HCT116 (cell line): ENCODE results near the gene TBL1X. TPM values are rescaled to one million over a fixed set of nuclear protein-coding genes. Genes with fewer than 3 reads are reported as not detected.

Experiments used
- ATAC-seq: fragments of 200-7000 bp; cut with Tn5 transposase; 2 replicates; pipeline ENCODE4 v1.9.1; 2020; ENCODE audit warnings: mild to moderate bottlenecking, moderate library complexity
- BruUV-seq: library from RNA; stranded (reverse); fragments of 400-500 nt; replicated peaks from 2 replicates; lab custom pipeline; 2021; lab: Mats Ljungman, UMichigan
- CTCF ChIA-PET: fragments of 300-600 bp; sonication (Branson Sonifier 250); formaldehyde crosslinking; loops from one replicate; lab custom pipeline; 2021; ENCODE audit warnings: antibody characterized with exemption; lab: Charles Lee
- POLR2A ChIA-PET: fragments of 300-600, 350-600 bp; sonication (Branson Sonifier 250); formaldehyde crosslinking; loops from one replicate; lab custom pipeline; 2021; ENCODE audit warnings: antibody characterized with exemption; lab: Charles Lee
- RAD21 ChIA-PET, 2 experiments: fragments of 300-600 bp; sonication (Branson Sonifier 250); formaldehyde crosslinking; loops; one replicate each; lab custom pipeline; 2023; ENCODE audit warnings: low total read pairs in 2 of 2; ENCODE audit not compliant: uncharacterized antibody in 2 of 2, unreplicated experiment in 2 of 2, low non-redundant PET in 1 of 2; lab: Charles Lee
- DNase-seq: peaks from one replicate; pipeline ENCODE4 v3.0.0-alpha.2; 2010; ENCODE audit warnings: low read depth, low spot score
- H2AFZ ChIP-seq: fragments of 200-600 bp; shearing (Covaris generic), sonication (generic); 2 replicates; pipeline ENCODE4 v1.6.1; 2017; ENCODE audit warnings: low read depth, mixed run types, mixed read lengths, antibody characterized with exemption, low read length; ENCODE audit not compliant: poor library complexity, severe bottlenecking
- H3K27ac ChIP-seq: 2 replicates; pipeline ENCODE4 v1.5.1; 2012; ENCODE audit warnings: low read depth, low read length
- H3K27me3 ChIP-seq: fragments of 200-600 bp; sonication (generic); 2 replicates; pipeline ENCODE4 v1.6.1; 2016; ENCODE audit warnings: mixed run types, low read length, mixed read lengths; ENCODE audit not compliant: insufficient read depth
- H3K36me3 ChIP-seq, 2 experiments: fragments of 200-500 bp in 1 of 2; fragments of 200-600 bp in 1 of 2; sonication (Bioruptor generic) in 1 of 2; sonication (generic) in 1 of 2; 2 replicates each; pipeline versions ENCODE4 v1.5.1 to v1.6.1; 2014 to 2016; ENCODE audit warnings: low read length in 2 of 2, inconsistent platforms in 1 of 2, mixed read lengths in 1 of 2, mixed run types in 1 of 2; ENCODE audit not compliant: insufficient read depth in 2 of 2, control insufficient read depth in 1 of 2
- H3K4me1 ChIP-seq, 2 experiments: fragments of 200-600 bp in 1 of 2; sonication (generic) in 1 of 2; 2 replicates each; pipeline versions ENCODE4 v1.5.1 to v1.6.1; 2012 to 2017; ENCODE audit warnings: low read length in 2 of 2, inconsistent platforms in 1 of 2, mild to moderate bottlenecking in 1 of 2, mixed read lengths in 1 of 2, mixed run types in 1 of 2, moderate library complexity in 1 of 2; ENCODE audit not compliant: insufficient read depth in 2 of 2, control insufficient read depth in 1 of 2
- H3K4me2 ChIP-seq: fragments of 200-600 bp; sonication (generic); 2 replicates; pipeline ENCODE4 v1.6.1; 2017; ENCODE audit warnings: mixed run types, low read length, mixed read lengths
- H3K4me3 ChIP-seq, 2 experiments: fragments of 200-600 bp in 1 of 2; sonication (generic) in 1 of 2; replicated peaks in 1 of 2; 2 replicates each; pipeline ENCODE4 v1.5.1; 2011 to 2016; ENCODE audit warnings: low read length in 2 of 2, control low read depth in 1 of 2, low read depth in 1 of 2, mild to moderate bottlenecking in 1 of 2, mixed read lengths in 1 of 2, mixed run types in 1 of 2
- H3K79me2 ChIP-seq: fragments of 200-600 bp; sonication (generic); 2 replicates; pipeline ENCODE4 v1.6.1; 2017; ENCODE audit warnings: mild to moderate bottlenecking, mixed run types, low read length, moderate library complexity, mixed read lengths; ENCODE audit not compliant: insufficient read depth
- H3K9ac ChIP-seq: fragments of 200-600 bp; sonication (generic); 2 replicates; pipeline ENCODE4 v1.6.1; 2016; ENCODE audit warnings: low read length, mixed read lengths
- H3K9me2 ChIP-seq: fragments of 200-600 bp; sonication (generic), shearing (Covaris generic); 2 replicates; pipeline ENCODE4 v1.6.1; 2017; ENCODE audit warnings: mixed run types, mild to moderate bottlenecking, moderate library complexity; ENCODE audit not compliant: insufficient read depth
- H3K9me3 ChIP-seq, 2 experiments: fragments of 200-500 bp in 1 of 2; fragments of 200-600 bp in 1 of 2; sonication (Bioruptor generic) in 1 of 2; sonication (generic) in 1 of 2; 2 replicates each; pipeline ENCODE4 v1.6.1; 2014 to 2017; ENCODE audit warnings: low read length in 2 of 2, mixed read lengths in 2 of 2, inconsistent platforms in 1 of 2, low read depth in 1 of 2, mild to moderate bottlenecking in 1 of 2, mixed run types in 1 of 2, moderate library complexity in 1 of 2; ENCODE audit not compliant: control insufficient read depth in 1 of 2, insufficient read depth in 1 of 2
- H4K20me1 ChIP-seq: fragments of 200-600 bp; sonication (generic), shearing (Covaris generic); 2 replicates; pipeline ENCODE4 v1.6.1; 2017; ENCODE audit warnings: mixed run types, mild to moderate bottlenecking, moderate library complexity; ENCODE audit not compliant: insufficient read depth
- ATF3 ChIP-seq: IDR thresholded peaks from 2 replicates; pipeline ENCODE4 v1.6.1; 2012
- CBX3 ChIP-seq: IDR thresholded peaks from 2 replicates; pipeline ENCODE4 v1.6.1; 2012; ENCODE audit warnings: low read depth
- CEBPB ChIP-seq: IDR thresholded peaks from 2 replicates; pipeline ENCODE4 v1.6.1; 2012; ENCODE audit warnings: low read depth
- EGR1 ChIP-seq: IDR thresholded peaks from 2 replicates; pipeline ENCODE4 v1.6.1; 2012; ENCODE audit warnings: low read depth
- ELF1 ChIP-seq: IDR thresholded peaks from 2 replicates; pipeline ENCODE4 v1.6.1; 2012; ENCODE audit warnings: low read depth, borderline replicate concordance
- EZH2phosphoT487 ChIP-seq: fragments of 200-600 bp; IDR thresholded peaks from 2 replicates; pipeline ENCODE4 v1.6.1; 2018; ENCODE audit warnings: antibody characterized with exemption, borderline replicate concordance
- JUND ChIP-seq: IDR thresholded peaks from 2 replicates; pipeline ENCODE4 v1.6.1; 2012
- POLR2A ChIP-seq: IDR thresholded peaks from 2 replicates; pipeline ENCODE4 v1.7.0; 2011; ENCODE audit warnings: borderline replicate concordance; ENCODE audit not compliant: insufficient read depth, insufficient read length; ENCODE audit errors: extremely low read depth
- POLR2AphosphoS5 ChIP-seq: IDR thresholded peaks from 2 replicates; pipeline ENCODE4 v1.6.1; 2011; ENCODE audit warnings: mild to moderate bottlenecking, low read depth, low read length, moderate library complexity
- RAD21 ChIP-seq: IDR thresholded peaks from 2 replicates; pipeline ENCODE4 v1.6.1; 2012; ENCODE audit warnings: low read depth, mild to moderate bottlenecking
- REST ChIP-seq: IDR thresholded peaks from 2 replicates; pipeline ENCODE4 v1.6.1; 2012; ENCODE audit warnings: low read depth
- SRF ChIP-seq: IDR thresholded peaks from 2 replicates; pipeline ENCODE4 v1.6.1; 2012; ENCODE audit warnings: low read depth
- TCF7L2 ChIP-seq: IDR thresholded peaks from 2 replicates; pipeline ENCODE4 v1.7.0; 2011; ENCODE audit warnings: borderline replicate concordance, inconsistent platforms; ENCODE audit not compliant: insufficient read depth, insufficient read length; ENCODE audit errors: extremely low read depth
- ZBTB33 ChIP-seq: IDR thresholded peaks from 2 replicates; pipeline ENCODE4 v1.6.1; 2011; ENCODE audit warnings: mild to moderate bottlenecking, low read length, moderate library complexity; ENCODE audit not compliant: insufficient replicate concordance; ENCODE audit errors: extremely low read depth
- ZFX ChIP-seq: fragments of 450-650 bp; IDR thresholded peaks from 2 replicates; pipeline ENCODE4 v1.6.1; 2017
- intact Hi-C: fragments of 100-400 bp; cut with micrococcal nuclease; formaldehyde crosslinking; loops from 2 replicates; pipeline ENCODE4 v1.10.0; 2022
- total RNA-seq: library from RNA; stranded (reverse); gene quantifications from one replicate; pipeline ENCODE4 v1.2.1, GENCODE V29; 2021; ENCODE audit not compliant: unreplicated experiment

Gene TBL1X
- total RNA-seq, 1 experiment from 2014 or later = 37.8 TPM

GRCh38 chrX:9471571-9471985 is 6.7 kb downstream of the TBL1X start:
- intact Hi-C loops = no loop called here
- Histone ChIP-seq H3K4me1 (peaks cover 2 to 3% of the 10 kb centered on the region in 2 experiments; a peak in 2 of 4 replicates), H3K4me3 (no peak overlapping the region), H3K36me3 (no peaks in the 10 kb centered on the region), H3K27ac (no peak overlapping the region), H3K79me2 (peaks cover 46% of the 10 kb centered on the region), H3K9ac (no peak overlapping the region), H3K27me3 (no peaks in the 10 kb centered on the region), H3K9me2 (no peaks in the 10 kb centered on the region), H2AFZ (no peak overlapping the region), H3K9me3 (no peaks in the 10 kb centered on the region), H3K4me2 (no peak overlapping the region), H4K20me1 (no peaks in the 10 kb centered on the region)
- ChIA-PET RAD21 (no interaction called here), POLR2A (no interaction called here), CTCF (no interaction called here)
- TF ChIP-seq RAD21 = no peak
- no peak for TF ChIP-seq EZH2phosphoT487
- TF ChIP-seq CBX3 = no peak
- no peak for TF ChIP-seq CEBPB
- TF ChIP-seq SRF = no peak
- TF ChIP-seq ZFX = no peak
- TF ChIP-seq TCF7L2 = no peak
- no peak for TF ChIP-seq REST
- TF ChIP-seq JUND = no peak
- no peak for TF ChIP-seq POLR2AphosphoS5
- TF ChIP-seq ZBTB33 = no peak
- TF ChIP-seq ATF3 = no peak
- no peak for TF ChIP-seq ELF1
- TF ChIP-seq POLR2A = no peak
- TF ChIP-seq EGR1 = no peak
- DNase-seq (no peak), ATAC-seq (no peak)
- no TSS peak for BruUV-seq
